ENCODE results near the gene HMOX2. TPM values are rescaled to one million over a fixed set of nuclear protein-coding genes. Genes with fewer than 3 reads are reported as not detected.

HMOX2 gene
- total and polyA plus RNA-seq, 2 of the 13 experiments (the other 11 are each of a cell fraction or from before 2014, with no cell fraction given) = 60.3 to 70.4 TPM

DNA sequence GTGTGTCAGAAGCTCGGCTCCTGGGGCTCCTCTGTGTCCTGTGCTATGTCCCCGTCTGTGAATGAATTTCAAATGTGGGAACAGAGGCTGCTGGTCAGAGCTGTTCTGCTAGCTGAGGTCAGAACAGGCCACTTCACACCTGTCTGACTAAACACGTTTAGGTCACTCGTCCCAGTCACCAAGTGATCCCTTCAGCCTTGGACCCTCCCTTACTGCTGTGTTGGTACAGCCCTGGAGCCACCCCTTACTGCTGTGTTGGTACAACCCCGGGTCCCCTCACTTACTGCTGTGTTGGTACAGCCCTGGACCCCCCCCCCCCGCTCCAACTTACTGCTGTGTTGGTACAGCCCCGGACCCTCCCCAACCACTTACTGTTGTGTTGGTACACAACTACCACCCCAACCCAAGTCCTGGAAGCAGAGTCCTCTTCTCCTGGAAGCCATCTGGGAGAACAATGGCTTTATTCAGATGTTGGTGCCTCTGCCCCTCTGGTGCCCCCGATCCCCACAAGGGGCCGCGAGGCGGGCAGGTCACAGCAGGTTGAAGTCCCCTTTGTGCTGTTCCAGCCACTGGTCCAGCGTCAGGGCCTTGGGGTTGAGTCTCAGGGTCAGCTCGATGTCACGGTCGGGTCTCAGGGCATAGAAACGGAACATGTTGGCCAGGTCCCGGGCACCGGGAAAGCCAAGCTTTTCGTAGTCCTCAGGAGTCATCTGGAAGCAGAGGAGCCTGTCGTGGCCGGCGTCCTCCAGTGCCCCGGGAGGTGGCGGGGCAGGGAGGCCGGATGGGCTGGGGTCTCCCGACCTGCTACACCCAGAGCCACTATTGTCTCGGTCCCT is 14.7 kb upstream of the HMOX2 start (continued):
- TF ChIP-seq, protein P1, sequence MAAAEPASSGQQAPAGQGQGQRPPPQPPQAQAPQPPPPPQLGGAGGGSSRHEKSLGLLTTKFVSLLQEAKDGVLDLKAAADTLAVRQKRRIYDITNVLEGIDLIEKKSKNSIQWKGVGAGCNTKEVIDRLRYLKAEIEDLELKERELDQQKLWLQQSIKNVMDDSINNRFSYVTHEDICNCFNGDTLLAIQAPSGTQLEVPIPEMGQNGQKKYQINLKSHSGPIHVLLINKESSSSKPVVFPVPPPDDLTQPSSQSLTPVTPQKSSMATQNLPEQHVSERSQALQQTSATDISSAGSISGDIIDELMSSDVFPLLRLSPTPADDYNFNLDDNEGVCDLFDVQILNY (CRISPR knock-in tag; conservative IDR thresholded peaks at IDR 0.05) = no peak; the same call in 1 of the 2 replicates
- TF ChIP-seq ONECUT2 (CRISPR knock-in tag; IDR thresholded peaks at IDR 0.05) (no peak), ZNF572 (CRISPR knock-in tag; IDR thresholded peaks at IDR 0.05) (no peak), ZNF33B (CRISPR knock-in tag; IDR thresholded peaks at IDR 0.05) (no peak), NAIF1 (CRISPR knock-in tag; IDR thresholded peaks at IDR 0.05; ENCODE audit: borderline replicate concordance) (no peak), ELF1 (CRISPR knock-in tag; IDR thresholded peaks at IDR 0.05) (no peak), SOX6 (IDR thresholded peaks at IDR 0.05) (no peak), SOX6 (CRISPR knock-in tag; IDR thresholded peaks at IDR 0.05) (peak; percentile 98), ZMAT3 (CRISPR knock-in tag; conservative IDR thresholded peaks at IDR 0.05) (no peak), ZFAT (CRISPR knock-in tag; conservative IDR thresholded peaks at IDR 0.05) (no peak), IRF2 (CRISPR knock-in tag; IDR thresholded peaks at IDR 0.05) (peak; percentile 53; the same call in 1 of the 2 replicates)
- TF ChIP-seq, protein P2, sequence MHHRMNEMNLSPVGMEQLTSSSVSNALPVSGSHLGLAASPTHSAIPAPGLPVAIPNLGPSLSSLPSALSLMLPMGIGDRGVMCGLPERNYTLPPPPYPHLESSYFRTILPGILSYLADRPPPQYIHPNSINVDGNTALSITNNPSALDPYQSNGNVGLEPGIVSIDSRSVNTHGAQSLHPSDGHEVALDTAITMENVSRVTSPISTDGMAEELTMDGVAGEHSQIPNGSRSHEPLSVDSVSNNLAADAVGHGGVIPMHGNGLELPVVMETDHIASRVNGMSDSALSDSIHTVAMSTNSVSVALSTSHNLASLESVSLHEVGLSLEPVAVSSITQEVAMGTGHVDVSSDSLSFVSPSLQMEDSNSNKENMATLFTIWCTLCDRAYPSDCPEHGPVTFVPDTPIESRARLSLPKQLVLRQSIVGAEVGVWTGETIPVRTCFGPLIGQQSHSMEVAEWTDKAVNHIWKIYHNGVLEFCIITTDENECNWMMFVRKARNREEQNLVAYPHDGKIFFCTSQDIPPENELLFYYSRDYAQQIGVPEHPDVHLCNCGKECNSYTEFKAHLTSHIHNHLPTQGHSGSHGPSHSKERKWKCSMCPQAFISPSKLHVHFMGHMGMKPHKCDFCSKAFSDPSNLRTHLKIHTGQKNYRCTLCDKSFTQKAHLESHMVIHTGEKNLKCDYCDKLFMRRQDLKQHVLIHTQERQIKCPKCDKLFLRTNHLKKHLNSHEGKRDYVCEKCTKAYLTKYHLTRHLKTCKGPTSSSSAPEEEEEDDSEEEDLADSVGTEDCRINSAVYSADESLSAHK (CRISPR knock-in tag; IDR thresholded peaks at IDR 0.05; ENCODE audit: borderline replicate concordance) = no peak
- TF ChIP-seq, protein P3, sequence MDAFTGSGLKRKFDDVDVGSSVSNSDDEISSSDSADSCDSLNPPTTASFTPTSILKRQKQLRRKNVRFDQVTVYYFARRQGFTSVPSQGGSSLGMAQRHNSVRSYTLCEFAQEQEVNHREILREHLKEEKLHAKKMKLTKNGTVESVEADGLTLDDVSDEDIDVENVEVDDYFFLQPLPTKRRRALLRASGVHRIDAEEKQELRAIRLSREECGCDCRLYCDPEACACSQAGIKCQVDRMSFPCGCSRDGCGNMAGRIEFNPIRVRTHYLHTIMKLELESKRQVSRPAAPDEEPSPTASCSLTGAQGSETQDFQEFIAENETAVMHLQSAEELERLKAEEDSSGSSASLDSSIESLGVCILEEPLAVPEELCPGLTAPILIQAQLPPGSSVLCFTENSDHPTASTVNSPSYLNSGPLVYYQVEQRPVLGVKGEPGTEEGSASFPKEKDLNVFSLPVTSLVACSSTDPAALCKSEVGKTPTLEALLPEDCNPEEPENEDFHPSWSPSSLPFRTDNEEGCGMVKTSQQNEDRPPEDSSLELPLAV (CRISPR knock-in tag; conservative IDR thresholded peaks at IDR 0.05; ENCODE audit: low read depth) = no peak
- TF ChIP-seq, protein P4, sequence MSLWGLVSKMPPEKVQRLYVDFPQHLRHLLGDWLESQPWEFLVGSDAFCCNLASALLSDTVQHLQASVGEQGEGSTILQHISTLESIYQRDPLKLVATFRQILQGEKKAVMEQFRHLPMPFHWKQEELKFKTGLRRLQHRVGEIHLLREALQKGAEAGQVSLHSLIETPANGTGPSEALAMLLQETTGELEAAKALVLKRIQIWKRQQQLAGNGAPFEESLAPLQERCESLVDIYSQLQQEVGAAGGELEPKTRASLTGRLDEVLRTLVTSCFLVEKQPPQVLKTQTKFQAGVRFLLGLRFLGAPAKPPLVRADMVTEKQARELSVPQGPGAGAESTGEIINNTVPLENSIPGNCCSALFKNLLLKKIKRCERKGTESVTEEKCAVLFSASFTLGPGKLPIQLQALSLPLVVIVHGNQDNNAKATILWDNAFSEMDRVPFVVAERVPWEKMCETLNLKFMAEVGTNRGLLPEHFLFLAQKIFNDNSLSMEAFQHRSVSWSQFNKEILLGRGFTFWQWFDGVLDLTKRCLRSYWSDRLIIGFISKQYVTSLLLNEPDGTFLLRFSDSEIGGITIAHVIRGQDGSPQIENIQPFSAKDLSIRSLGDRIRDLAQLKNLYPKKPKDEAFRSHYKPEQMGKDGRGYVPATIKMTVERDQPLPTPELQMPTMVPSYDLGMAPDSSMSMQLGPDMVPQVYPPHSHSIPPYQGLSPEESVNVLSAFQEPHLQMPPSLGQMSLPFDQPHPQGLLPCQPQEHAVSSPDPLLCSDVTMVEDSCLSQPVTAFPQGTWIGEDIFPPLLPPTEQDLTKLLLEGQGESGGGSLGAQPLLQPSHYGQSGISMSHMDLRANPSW (CRISPR knock-in tag; IDR thresholded peaks at IDR 0.05; ENCODE audit: borderline replicate concordance) = no peak
- TF ChIP-seq, protein P5, sequence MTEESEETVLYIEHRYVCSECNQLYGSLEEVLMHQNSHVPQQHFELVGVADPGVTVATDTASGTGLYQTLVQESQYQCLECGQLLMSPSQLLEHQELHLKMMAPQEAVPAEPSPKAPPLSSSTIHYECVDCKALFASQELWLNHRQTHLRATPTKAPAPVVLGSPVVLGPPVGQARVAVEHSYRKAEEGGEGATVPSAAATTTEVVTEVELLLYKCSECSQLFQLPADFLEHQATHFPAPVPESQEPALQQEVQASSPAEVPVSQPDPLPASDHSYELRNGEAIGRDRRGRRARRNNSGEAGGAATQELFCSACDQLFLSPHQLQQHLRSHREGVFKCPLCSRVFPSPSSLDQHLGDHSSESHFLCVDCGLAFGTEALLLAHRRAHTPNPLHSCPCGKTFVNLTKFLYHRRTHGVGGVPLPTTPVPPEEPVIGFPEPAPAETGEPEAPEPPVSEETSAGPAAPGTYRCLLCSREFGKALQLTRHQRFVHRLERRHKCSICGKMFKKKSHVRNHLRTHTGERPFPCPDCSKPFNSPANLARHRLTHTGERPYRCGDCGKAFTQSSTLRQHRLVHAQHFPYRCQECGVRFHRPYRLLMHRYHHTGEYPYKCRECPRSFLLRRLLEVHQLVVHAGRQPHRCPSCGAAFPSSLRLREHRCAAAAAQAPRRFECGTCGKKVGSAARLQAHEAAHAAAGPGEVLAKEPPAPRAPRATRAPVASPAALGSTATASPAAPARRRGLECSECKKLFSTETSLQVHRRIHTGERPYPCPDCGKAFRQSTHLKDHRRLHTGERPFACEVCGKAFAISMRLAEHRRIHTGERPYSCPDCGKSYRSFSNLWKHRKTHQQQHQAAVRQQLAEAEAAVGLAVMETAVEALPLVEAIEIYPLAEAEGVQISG (CRISPR knock-in tag; IDR thresholded peaks at IDR 0.05) = peak; percentile 73
- TF ChIP-seq, protein P6, sequence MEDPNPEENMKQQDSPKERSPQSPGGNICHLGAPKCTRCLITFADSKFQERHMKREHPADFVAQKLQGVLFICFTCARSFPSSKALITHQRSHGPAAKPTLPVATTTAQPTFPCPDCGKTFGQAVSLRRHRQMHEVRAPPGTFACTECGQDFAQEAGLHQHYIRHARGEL (CRISPR knock-in tag; IDR thresholded peaks at IDR 0.05) = no peak
- TF ChIP-seq, protein P7, sequence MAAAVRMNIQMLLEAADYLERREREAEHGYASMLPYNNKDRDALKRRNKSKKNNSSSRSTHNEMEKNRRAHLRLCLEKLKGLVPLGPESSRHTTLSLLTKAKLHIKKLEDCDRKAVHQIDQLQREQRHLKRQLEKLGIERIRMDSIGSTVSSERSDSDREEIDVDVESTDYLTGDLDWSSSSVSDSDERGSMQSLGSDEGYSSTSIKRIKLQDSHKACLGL (CRISPR knock-in tag; IDR thresholded peaks at IDR 0.05) = no peak
